ENCODE measurements around the gene STMND1. TPM values are rescaled to one million over a fixed set of nuclear protein-coding genes. Genes with fewer than 3 reads are reported as not detected.

Gene STMND1
- total and polyA plus RNA-seq, 10 of the 15 experiments (the other 5 are each of a cell fraction or from before 2014, with no cell fraction given): 0.15 TPM; not detected in 9

GRCh38 chr6:17159240-17159639, 57.4 kb downstream of the STMND1 start:
- Histone ChIP-seq H4K20me1 (ENCODE audit: control insufficient read depth, insufficient read depth) (no peaks in the 10 kb centered on the region), H3K27me3 (replicated peaks in 1 of 2; ENCODE audit: control insufficient read depth in 2 of 2, insufficient read depth in 2 of 2, low read length in 1 of 2) (no peaks in the 10 kb centered on the region), H3K4me3 (no peak overlapping the region), H3K36me3 (ENCODE audit: control insufficient read depth in 2 of 2, insufficient read depth in 2 of 2, low read length in 1 of 2) (no peaks in the 10 kb centered on the region), H3K4me2 (ENCODE audit: control insufficient read depth, insufficient read depth) (no peak overlapping the region), H3K4me1 (ENCODE audit: control insufficient read depth, insufficient read depth, low read length) (no peaks in the 10 kb centered on the region), H2AFZ (ENCODE audit: control insufficient read depth, low read depth, low read length) (no peak overlapping the region), H3K9me3 (replicated peaks; ENCODE audit: control insufficient read depth, insufficient read depth, low read length) (no peaks in the 10 kb centered on the region), H3K27ac (ENCODE audit: control insufficient read depth, insufficient read depth) (no peak overlapping the region), H3K79me2 (ENCODE audit: control insufficient read depth, insufficient read depth, low read length) (no peaks in the 10 kb centered on the region), H3K9ac (ENCODE audit: control insufficient read depth, insufficient read depth, low read length) (no peak overlapping the region)
- no peak for FAIRE-seq
- ChIA-PET CTCF (interaction anchor here (1.0 to 4.9 kb wide), 2 partner anchors 9 to 424 kb away, joined by 3 to 70 read pairs; no protein-coding TSS in a partner anchor), SMC1A (ENCODE audit: uncharacterized antibody, unreplicated experiment) (interaction anchor here (1.1 to 6.5 kb wide), 5 partner anchors 9 to 424 kb away, joined by 3 to 60 read pairs (median 4); no protein-coding TSS in a partner anchor), POLR2A (no interaction called here), RAD21 (ENCODE audit: unreplicated experiment) (interaction anchor here (5.1 kb wide), 1 partner anchor 425 kb away, joined by 27 read pairs; no protein-coding TSS in a partner anchor)
- intact Hi-C loops (cut with micrococcal nuclease; ENCODE audit: unreplicated experiment): loop anchor here (10.0 kb wide), 1 partner anchor 966 kb away; the partner anchor contains the start of gene NHLRC1
- in situ Hi-C loops (cut with MboI): loop anchor here (5.0 to 25.0 kb wide), 3 partner anchors 423 to 1153 kb away; no protein-coding TSS in a partner anchor
- ATAC-seq: no peak
- no TSS peak for BruUV-seq (replicated peaks)
- DNase-seq (ENCODE audit: low read depth, low spot score): no peak
- 1% methylated on average over 5 of the region's 5 CpGs for WGBS (ENCODE audit: insufficient coverage, insufficient replicate concordance, low lambda C conversion rate, missing lambda C conversion rate)
- no peak for TF ChIP-seq CBX3 (IDR thresholded peaks at IDR 0.05; ENCODE audit: borderline replicate concordance, low read depth)
- TF ChIP-seq SPI1 (IDR thresholded peaks at IDR 0.05; ENCODE audit: borderline replicate concordance, insufficient read depth, low read depth, low read length): no peak
- TF ChIP-seq ZBED1 (IDR thresholded peaks at IDR 0.05; ENCODE audit: borderline replicate concordance): no peak
- TF ChIP-seq RELA (IDR thresholded peaks at IDR 0.05; ENCODE audit: borderline replicate concordance, partially characterized antibody): no peak
- no peak for TF ChIP-seq PRDM15 (CRISPR knock-in tag; IDR thresholded peaks at IDR 0.05)
- no peak for TF ChIP-seq ZZZ3 (IDR thresholded peaks at IDR 0.05; ENCODE audit: control insufficient read depth, insufficient read length, low read depth)
- TF ChIP-seq NFIC (IDR thresholded peaks at IDR 0.05; ENCODE audit: low read depth, low read length): no peak
- TF ChIP-seq, protein P1, sequence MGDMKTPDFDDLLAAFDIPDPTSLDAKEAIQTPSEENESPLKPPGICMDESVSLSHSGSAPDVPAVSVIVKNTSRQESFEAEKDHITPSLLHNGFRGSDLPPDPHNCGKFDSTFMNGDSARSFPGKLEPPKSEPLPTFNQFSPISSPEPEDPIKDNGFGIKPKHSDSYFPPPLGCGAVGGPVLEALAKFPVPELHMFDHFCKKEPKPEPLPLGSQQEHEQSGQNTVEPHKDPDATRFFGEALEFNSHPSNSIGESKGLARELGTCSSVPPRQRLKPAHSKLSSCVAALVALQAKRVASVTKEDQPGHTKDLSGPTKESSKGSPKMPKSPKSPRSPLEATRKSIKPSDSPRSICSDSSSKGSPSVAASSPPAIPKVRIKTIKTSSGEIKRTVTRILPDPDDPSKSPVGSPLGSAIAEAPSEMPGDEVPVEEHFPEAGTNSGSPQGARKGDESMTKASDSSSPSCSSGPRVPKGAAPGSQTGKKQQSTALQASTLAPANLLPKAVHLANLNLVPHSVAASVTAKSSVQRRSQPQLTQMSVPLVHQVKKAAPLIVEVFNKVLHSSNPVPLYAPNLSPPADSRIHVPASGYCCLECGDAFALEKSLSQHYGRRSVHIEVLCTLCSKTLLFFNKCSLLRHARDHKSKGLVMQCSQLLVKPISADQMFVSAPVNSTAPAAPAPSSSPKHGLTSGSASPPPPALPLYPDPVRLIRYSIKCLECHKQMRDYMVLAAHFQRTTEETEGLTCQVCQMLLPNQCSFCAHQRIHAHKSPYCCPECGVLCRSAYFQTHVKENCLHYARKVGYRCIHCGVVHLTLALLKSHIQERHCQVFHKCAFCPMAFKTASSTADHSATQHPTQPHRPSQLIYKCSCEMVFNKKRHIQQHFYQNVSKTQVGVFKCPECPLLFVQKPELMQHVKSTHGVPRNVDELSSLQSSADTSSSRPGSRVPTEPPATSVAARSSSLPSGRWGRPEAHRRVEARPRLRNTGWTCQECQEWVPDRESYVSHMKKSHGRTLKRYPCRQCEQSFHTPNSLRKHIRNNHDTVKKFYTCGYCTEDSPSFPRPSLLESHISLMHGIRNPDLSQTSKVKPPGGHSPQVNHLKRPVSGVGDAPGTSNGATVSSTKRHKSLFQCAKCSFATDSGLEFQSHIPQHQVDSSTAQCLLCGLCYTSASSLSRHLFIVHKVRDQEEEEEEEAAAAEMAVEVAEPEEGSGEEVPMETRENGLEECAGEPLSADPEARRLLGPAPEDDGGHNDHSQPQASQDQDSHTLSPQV (IDR thresholded peaks at IDR 0.05): no peak
- TF ChIP-seq JUNB (IDR thresholded peaks at IDR 0.05): no peak
- no peak for TF ChIP-seq ETV6 (conservative IDR thresholded peaks at IDR 0.05 in 1 of 2, IDR thresholded peaks at IDR 0.05 in 1 of 2; ENCODE audit: borderline replicate concordance in 1 of 2, low read depth in 1 of 2)
- TF ChIP-seq SIN3A (IDR thresholded peaks at IDR 0.05; ENCODE audit: low read depth, low read length): no peak
- no peak for TF ChIP-seq HDGF (IDR thresholded peaks at IDR 0.05)
- no peak for TF ChIP-seq MYC (IDR thresholded peaks at IDR 0.05; ENCODE audit: insufficient read depth, insufficient read length, insufficient replicate concordance, low read length, severe bottlenecking)
- no peak for TF ChIP-seq SMC3 (IDR thresholded peaks at IDR 0.05; ENCODE audit: borderline replicate concordance, low read length)
- TF ChIP-seq TCF3 (IDR thresholded peaks at IDR 0.05; ENCODE audit: borderline replicate concordance, insufficient read depth, low read depth, low read length): no peak
- TF ChIP-seq TCF7 (IDR thresholded peaks at IDR 0.05; ENCODE audit: borderline replicate concordance): no peak
- no peak for TF ChIP-seq CHD4 (IDR thresholded peaks at IDR 0.05)
- TF ChIP-seq STAT1 (conservative IDR thresholded peaks at IDR 0.05): no peak

Measured in GM12878 (cell line).